ENCODE measurements around the gene BNIP3.
"Not testable (repeated sequence)": the region's sequence is repeated elsewhere in the genome, so short reads cannot be mapped to it uniquely, and the experiment has no call there.

BNIP3 gene

GRCh38 chr10:131955591-131956340 is 26.0 kb downstream of the BNIP3 start:
- DNase-seq (ENCODE audit: extremely low read depth in 1 of 2, low read depth in 1 of 2) = no peak

GRCh38 chr10:131954356-131954965 is 27.3 kb downstream of the BNIP3 start:
- no peak for DNase-seq (ENCODE audit: extremely low read depth in 1 of 2, low read depth in 1 of 2)

- DNase-seq (ENCODE audit: extremely low read depth in 1 of 2, low read depth in 1 of 2) = not testable (repeated sequence)
Measured at GRCh38 chr10:131949908-131950307, 31.8 kb downstream of the BNIP3 start.

- DNase-seq (ENCODE audit: extremely low read depth in 1 of 2, low read depth in 1 of 2) = no peak
Measured at GRCh38 chr10:131949041-131949862, 32.5 kb downstream of the BNIP3 start.

GRCh38 chr10:131948501-131948900 is 33.2 kb downstream of the BNIP3 start:
- no peak for DNase-seq (ENCODE audit: extremely low read depth in 1 of 2, low read depth in 1 of 2)

- no peak for DNase-seq (ENCODE audit: extremely low read depth in 1 of 2, low read depth in 1 of 2)
Measured at GRCh38 chr10:131947631-131948347, 33.9 kb downstream of the BNIP3 start.

- DNase-seq (ENCODE audit: extremely low read depth in 1 of 2, low read depth in 1 of 2) = no peak
Measured at GRCh38 chr10:131946880-131947279, 34.8 kb downstream of the BNIP3 start.

GRCh38 chr10:131946321-131946751 is 35.4 kb downstream of the BNIP3 start:
- no peak for DNase-seq (ENCODE audit: extremely low read depth in 1 of 2, low read depth in 1 of 2)

GRCh38 chr10:131944976-131945695 is 36.6 kb downstream of the BNIP3 start:
- DNase-seq (ENCODE audit: extremely low read depth in 1 of 2, low read depth in 1 of 2) = no peak

GRCh38 chr10:131944412-131944811 is 37.3 kb downstream of the BNIP3 start:
- no peak for DNase-seq (ENCODE audit: extremely low read depth in 1 of 2, low read depth in 1 of 2)

GRCh38 chr10:131943021-131943814 is 38.5 kb downstream of the BNIP3 start:
- no peak for DNase-seq (ENCODE audit: extremely low read depth in 1 of 2, low read depth in 1 of 2)

GRCh38 chr10:131942455-131942854 is 39.3 kb downstream of the BNIP3 start:
- no peak for DNase-seq (ENCODE audit: extremely low read depth in 1 of 2, low read depth in 1 of 2)

GRCh38 chr10:131938681-131939080 is 43.0 kb downstream of the BNIP3 start:
- no peak for DNase-seq (ENCODE audit: extremely low read depth in 1 of 2, low read depth in 1 of 2)

- DNase-seq (ENCODE audit: extremely low read depth in 1 of 2, low read depth in 1 of 2) = no peak
Measured at GRCh38 chr10:131937836-131938235, 43.9 kb downstream of the BNIP3 start.

GRCh38 chr10:131936736-131937135 is 45.0 kb downstream of the BNIP3 start:
- no peak for DNase-seq (ENCODE audit: extremely low read depth in 1 of 2, low read depth in 1 of 2)

- DNase-seq (ENCODE audit: extremely low read depth in 1 of 2, low read depth in 1 of 2) = no peak
Measured at GRCh38 chr10:131936294-131936693, 45.4 kb downstream of the BNIP3 start.

- no peak for DNase-seq (ENCODE audit: extremely low read depth in 1 of 2, low read depth in 1 of 2)
Measured at GRCh38 chr10:131935260-131935659, 46.5 kb downstream of the BNIP3 start.

GRCh38 chr10:131934769-131935168 is 47.0 kb downstream of the BNIP3 start:
- no peak for DNase-seq (ENCODE audit: extremely low read depth in 1 of 2, low read depth in 1 of 2)

- no peak for DNase-seq (ENCODE audit: extremely low read depth in 1 of 2, low read depth in 1 of 2)
Measured at GRCh38 chr10:131933696-131934086, 48.0 kb downstream of the BNIP3 start.
